ENCODE results near the gene YIPF1.
A peak's percentile ranks its signal among the peaks of the same experiment; 100 is the strongest.
"Not testable (repeated sequence)": the region's sequence is repeated elsewhere in the genome, so short reads cannot be mapped to it uniquely, and the experiment has no call there.

Gene YIPF1

GRCh38 chr1:53893999-53894636, 4.5 kb upstream of the YIPF1 start, which contains the start of gene DIO1:
DIO1 (plus strand) TSS chr1:53894187; CDS start chr1:53894211, 24 bp downstream.
- no peak for DNase-seq

GRCh38 chr1:53892911-53893310, 3.3 kb upstream of the YIPF1 start:
- DNase-seq = no peak

GRCh38 chr1:53891678-53892077, 2.1 kb upstream of the YIPF1 start:
- no peak for DNase-seq

- DNase-seq = no peak
Observed at GRCh38 chr1:53891018-53891417, 1.4 kb upstream of the YIPF1 start.

GRCh38 chr1:53890522-53890941, 935 bp upstream of the YIPF1 start:
- no peak for DNase-seq

GRCh38 chr1:53888681-53889080, 916 bp downstream of the YIPF1 start:
- no peak for DNase-seq

- DNase-seq = not testable (repeated sequence)
Observed at GRCh38 chr1:53883600-53883999, 6.0 kb downstream of the YIPF1 start.

GRCh38 chr1:53881853-53882252, 7.7 kb downstream of the YIPF1 start:
- not testable (repeated sequence) for DNase-seq

- peak; percentile 49 for DNase-seq
Observed at GRCh38 chr1:53878492-53879105, 11.0 kb downstream of the YIPF1 start.

- DNase-seq = not testable (repeated sequence)
Observed at GRCh38 chr1:53875150-53875549, 14.4 kb downstream of the YIPF1 start.

GRCh38 chr1:53871773-53872484, 17.7 kb downstream of the YIPF1 start:
- DNase-seq = no peak

- DNase-seq = no peak
Observed at GRCh38 chr1:53871221-53871620, 18.4 kb downstream of the YIPF1 start.

- no peak for DNase-seq
Observed at GRCh38 chr1:53869454-53870117, 20.0 kb downstream of the YIPF1 start.

GRCh38 chr1:53868565-53868964, 21.0 kb downstream of the YIPF1 start:
- no peak for DNase-seq

GRCh38 chr1:53862507-53862906, 27.1 kb downstream of the YIPF1 start:
- no peak for DNase-seq

GRCh38 chr1:53860967-53861411, 28.6 kb downstream of the YIPF1 start:
- peak; percentile 52 for DNase-seq

- no peak for DNase-seq
Observed at GRCh38 chr1:53851571-53852285, 37.9 kb downstream of the YIPF1 start.

GRCh38 chr1:53850082-53850673, 39.4 kb downstream of the YIPF1 start:
- DNase-seq = no peak

GRCh38 chr1:53847980-53848379, 41.6 kb downstream of the YIPF1 start:
- DNase-seq = no peak

GRCh38 chr1:53842347-53842746, 47.2 kb downstream of the YIPF1 start:
- no peak for DNase-seq

GRCh38 chr1:53838654-53838974, 51.0 kb downstream of the YIPF1 start:
- no peak for DNase-seq

GRCh38 chr1:53837924-53838653, 51.5 kb downstream of the YIPF1 start, which contains the start of gene NDC1:
NDC1 (minus strand) TSS chr1:53838296; CDS start chr1:53838261, 35 bp downstream.
- peak; percentile 98 for DNase-seq

Data from NCI-H146 (cell line).